Epithelial cell of prostate (primary cell): ENCODE measurements around the gene POU2F3.

Experiments used
- DNase-seq: peaks from one replicate; pipeline ENCODE4 v3.0.0-alpha.2; 2011; ENCODE audit warnings: low read depth, low spot score
- H3K27ac ChIP-seq: fragments of 450-650 bp; 2 replicates; pipeline ENCODE4 v1.5.1; 2017; ENCODE audit warnings: mild to moderate bottlenecking

The POU2F3 gene

GRCh38 chr11:120224361-120224760 lies 15.6 kb upstream of the POU2F3 start:
- DNase-seq = no peak
- H3K27ac ChIP-seq = no peak overlapping the region

GRCh38 chr11:120224972-120225909 lies 14.7 kb upstream of the POU2F3 start:
- DNase-seq = no peak
- no peak overlapping the region for H3K27ac ChIP-seq

- no peak for DNase-seq
- H3K27ac ChIP-seq = no peak overlapping the region
These were observed 13.7 kb upstream of the POU2F3 start for GRCh38 chr11:120226242-120226641.

GRCh38 chr11:120226714-120227113 lies 13.2 kb upstream of the POU2F3 start:
- no peak for DNase-seq
- no peak overlapping the region for H3K27ac ChIP-seq

- DNase-seq = no peak
- H3K27ac ChIP-seq = no peak overlapping the region
These were observed 12.6 kb upstream of the POU2F3 start for GRCh38 chr11:120227228-120227852.

GRCh38 chr11:120228794-120229384 lies 11.1 kb upstream of the POU2F3 start:
- no peak overlapping the region for H3K27ac ChIP-seq
- DNase-seq = no peak

GRCh38 chr11:120229451-120230424 lies 10.2 kb upstream of the POU2F3 start:
- no peak overlapping the region for H3K27ac ChIP-seq
- no peak for DNase-seq

GRCh38 chr11:120230433-120231071 lies 9.4 kb upstream of the POU2F3 start:
- no peak for DNase-seq
- H3K27ac ChIP-seq = no peak overlapping the region

GRCh38 chr11:120231963-120232362 lies 8.0 kb upstream of the POU2F3 start:
- no peak for DNase-seq

GRCh38 chr11:120233207-120233803 lies 6.6 kb upstream of the POU2F3 start:
- H3K27ac ChIP-seq = no peak overlapping the region
- no peak for DNase-seq

More at GRCh38 chr11:120231963-120232362, 8.0 kb upstream of the POU2F3 start:
- H3K27ac ChIP-seq = no peak overlapping the region

GRCh38 chr11:120235024-120235628 lies 4.8 kb upstream of the POU2F3 start:
- DNase-seq = peak; percentile 36

GRCh38 chr11:120236169-120237107 lies 3.5 kb upstream of the POU2F3 start:
- DNase-seq = peak; percentile 83
- peak overlapping the region; percentile 36 for H3K27ac ChIP-seq

More at GRCh38 chr11:120235024-120235628, 4.8 kb upstream of the POU2F3 start:
- peak overlapping the region; percentile 36 for H3K27ac ChIP-seq

GRCh38 chr11:120238968-120239620 lies 846 bp upstream of the POU2F3 start:
- no peak overlapping the region for H3K27ac ChIP-seq
- no peak for DNase-seq

- no peak overlapping the region for H3K27ac ChIP-seq
- no peak for DNase-seq
These were observed 926 bp downstream of the POU2F3 start for GRCh38 chr11:120240866-120241265.

- DNase-seq = no peak
These were observed 1.3 kb downstream of the POU2F3 start for GRCh38 chr11:120241277-120241676.

GRCh38 chr11:120243221-120243620 lies 3.3 kb downstream of the POU2F3 start:
- no peak for DNase-seq

More at GRCh38 chr11:120241277-120241676, 1.3 kb downstream of the POU2F3 start:
- no peak overlapping the region for H3K27ac ChIP-seq

More at GRCh38 chr11:120243221-120243620, 3.3 kb downstream of the POU2F3 start:
- no peak overlapping the region for H3K27ac ChIP-seq
